COLO668 (cell line): ENCODE data around the gene KDM4B.
"Not testable (repeated sequence)": the region's sequence is repeated elsewhere in the genome, so short reads cannot be mapped to it uniquely, and the experiment has no call there.

Source experiments
- DNase-seq: peaks from one replicate; lab custom pipeline; 2025; ENCODE audit not compliant: unreplicated experiment; lab: John Stamatoyannopoulos, UW

The KDM4B gene

GRCh38 chr19:4968462-4969291, at the start of gene KDM4B:
Gene KDM4B, plus strand, starts transcription at chr19:4969113. Its CDS starts 63,778 bp downstream, at chr19:5032891.
- DNase-seq = peak; percentile 99

DNA sequence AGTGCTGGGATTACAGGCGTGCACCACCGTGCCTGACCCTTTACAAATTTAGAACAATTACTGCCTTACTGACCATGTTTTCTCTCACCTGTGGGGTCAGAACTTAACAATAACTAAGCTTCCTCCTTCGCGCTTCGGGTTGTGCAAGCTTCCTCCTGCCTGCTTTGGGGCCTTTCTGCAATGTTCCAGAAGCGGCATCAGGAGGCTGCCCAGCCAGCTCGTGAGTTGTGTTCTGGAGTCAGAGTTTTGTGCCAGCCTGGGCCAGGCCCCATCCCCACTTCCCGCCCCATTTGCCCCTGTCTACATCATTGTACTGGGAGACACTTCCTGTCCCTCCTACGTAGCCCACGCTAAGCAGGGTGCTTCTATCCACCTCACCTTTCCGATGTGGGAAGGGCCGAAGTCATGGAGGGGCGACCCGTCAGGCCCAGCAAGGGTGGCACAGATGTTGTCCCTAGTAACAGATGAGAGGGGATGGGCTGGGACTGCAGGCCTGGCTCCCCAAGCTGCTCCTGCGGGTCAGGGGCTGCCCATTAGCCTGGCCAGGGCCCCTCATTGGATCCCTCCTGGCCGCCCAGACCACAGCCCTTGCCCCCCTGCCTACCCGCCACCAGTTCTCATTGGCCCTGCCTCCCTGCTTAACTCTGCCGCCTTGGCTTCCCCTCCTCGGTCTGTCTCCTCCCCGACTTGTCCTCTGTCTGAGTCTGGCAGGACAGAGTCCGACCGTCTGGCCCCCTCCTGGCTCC, 46.2 kb upstream of the KDM4B start:
- DNase-seq = no peak

GRCh38 chr19:4923276-4923747, 45.6 kb upstream of the KDM4B start:
- DNase-seq = no peak

DNA sequence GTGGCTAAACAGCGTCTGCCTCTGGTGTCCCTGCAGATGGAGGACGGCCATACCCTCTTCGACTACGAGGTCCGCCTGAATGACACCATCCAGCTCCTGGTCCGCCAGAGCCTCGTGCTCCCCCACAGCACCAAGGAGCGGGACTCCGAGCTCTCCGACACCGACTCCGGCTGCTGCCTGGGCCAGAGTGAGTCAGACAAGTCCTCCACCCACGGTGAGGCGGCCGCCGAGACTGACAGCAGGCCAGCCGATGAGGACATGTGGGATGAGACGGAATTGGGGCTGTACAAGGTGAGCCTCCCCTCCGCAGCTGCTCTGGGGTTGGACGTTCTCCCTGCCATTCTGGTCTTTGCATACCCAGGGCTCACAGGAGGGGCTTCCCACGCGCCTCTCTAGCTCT, 39.7 kb upstream of the KDM4B start:
- DNase-seq = no peak

GRCh38 chr19:4930664-4931063, 38.2 kb upstream of the KDM4B start:
- no peak for DNase-seq

- no peak for DNase-seq
Measured at GRCh38 chr19:4932711-4933110, 36.2 kb upstream of the KDM4B start.

DNA sequence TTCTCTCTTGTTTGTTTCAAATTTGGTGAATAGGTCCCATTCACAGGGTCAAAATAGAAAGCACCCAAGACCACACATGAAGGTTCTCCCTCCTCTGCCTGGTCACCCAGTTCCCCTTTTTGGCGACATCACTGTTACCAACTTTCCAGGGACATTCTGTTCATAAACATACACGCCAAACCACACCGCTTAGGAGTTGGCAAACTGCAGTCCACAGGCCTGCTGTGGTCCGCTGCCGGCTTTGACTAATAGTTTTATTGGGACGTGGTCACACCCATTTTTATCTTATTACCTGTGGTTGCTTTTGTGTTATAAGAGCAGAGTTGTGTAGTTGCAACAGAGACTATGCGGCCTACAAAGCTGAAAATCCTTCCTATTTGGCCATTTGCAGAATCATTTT, 35.4 kb upstream of the KDM4B start:
- DNase-seq = no peak

GRCh38 chr19:4935444-4935843, 33.5 kb upstream of the KDM4B start:
- DNase-seq = no peak

DNA sequence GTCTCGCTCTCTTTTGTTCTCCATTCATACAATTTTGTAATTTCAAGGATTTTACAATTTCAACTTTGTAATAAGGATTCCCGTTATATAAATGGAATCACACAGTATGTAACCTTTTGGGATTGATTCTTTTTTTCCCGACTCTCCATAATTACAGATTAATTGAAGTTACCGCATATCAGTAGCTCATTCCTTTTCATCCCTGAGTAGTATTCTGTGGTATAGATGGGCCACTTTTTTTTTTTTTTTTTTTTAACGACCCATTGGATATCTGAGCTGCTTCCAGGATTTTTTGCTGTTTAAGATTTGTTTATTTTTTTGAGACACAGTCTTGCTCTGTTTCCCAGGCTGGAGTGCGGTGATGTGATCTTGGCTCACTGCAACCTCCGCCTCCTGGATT, 31.9 kb upstream of the KDM4B start:
- no peak for DNase-seq

DNA sequence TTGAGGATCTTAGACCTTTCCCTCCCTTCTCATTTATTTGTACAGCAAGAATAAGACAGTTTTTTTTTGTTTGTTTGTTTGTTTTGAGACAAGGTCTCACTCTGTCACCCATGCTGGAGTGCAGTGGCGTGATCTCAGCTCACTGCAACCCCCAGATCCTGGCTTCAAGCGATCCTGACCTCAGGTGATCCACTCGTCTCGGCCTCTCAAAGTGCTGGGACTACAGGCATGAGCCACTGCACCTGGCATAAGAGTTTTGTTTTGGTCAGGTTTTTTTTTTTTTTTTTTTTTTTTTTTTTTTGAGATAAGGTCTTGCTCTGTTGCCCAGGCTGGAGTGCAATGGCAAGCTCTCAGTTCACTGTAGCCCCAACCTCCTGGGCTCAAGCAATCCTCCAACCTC, 30.5 kb upstream of the KDM4B start:
- DNase-seq = not testable (repeated sequence)

- DNase-seq = no peak
Measured at GRCh38 chr19:4939466-4939865, 29.4 kb upstream of the KDM4B start.

DNA sequence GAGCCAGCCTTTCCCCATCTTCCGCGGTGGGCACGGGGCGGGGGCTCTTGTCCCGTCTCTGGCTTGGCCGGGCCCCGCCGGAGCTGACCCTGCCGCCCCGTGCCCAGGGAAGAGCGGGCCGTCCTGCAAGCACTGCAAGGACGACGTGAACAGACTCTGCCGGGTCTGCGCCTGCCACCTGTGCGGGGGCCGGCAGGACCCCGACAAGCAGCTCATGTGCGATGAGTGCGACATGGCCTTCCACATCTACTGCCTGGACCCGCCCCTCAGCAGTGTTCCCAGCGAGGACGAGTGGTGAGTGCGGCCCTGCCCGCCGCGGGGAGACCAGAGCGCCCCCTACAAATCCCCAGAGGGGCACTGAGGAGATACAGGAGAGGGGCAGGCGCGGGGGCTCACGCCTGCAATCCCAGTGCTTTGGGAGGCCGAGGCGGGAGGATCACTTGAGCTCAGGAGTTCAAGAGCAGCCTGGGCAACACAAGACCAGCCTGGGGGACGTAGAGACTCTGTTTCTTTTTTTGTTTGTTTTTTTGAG, 27.2 kb upstream of the KDM4B start:
- not testable (repeated sequence) for DNase-seq

DNA sequence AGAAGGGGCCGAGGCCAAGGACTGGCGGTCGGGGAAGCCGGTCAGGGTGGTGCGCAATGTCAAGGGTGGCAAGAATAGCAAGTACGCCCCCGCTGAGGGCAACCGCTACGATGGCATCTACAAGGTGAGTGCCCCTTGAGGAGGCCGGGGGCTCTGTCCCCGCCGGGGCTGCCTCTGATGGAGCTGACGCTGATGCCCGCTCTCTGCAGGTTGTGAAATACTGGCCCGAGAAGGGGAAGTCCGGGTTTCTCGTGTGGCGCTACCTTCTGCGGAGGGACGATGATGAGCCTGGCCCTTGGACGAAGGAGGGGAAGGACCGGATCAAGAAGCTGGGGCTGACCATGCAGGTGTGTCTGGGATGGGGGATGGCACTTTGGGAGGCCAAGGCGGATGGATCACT, 18.3 kb upstream of the KDM4B start:
- DNase-seq = not testable (repeated sequence)

DNA sequence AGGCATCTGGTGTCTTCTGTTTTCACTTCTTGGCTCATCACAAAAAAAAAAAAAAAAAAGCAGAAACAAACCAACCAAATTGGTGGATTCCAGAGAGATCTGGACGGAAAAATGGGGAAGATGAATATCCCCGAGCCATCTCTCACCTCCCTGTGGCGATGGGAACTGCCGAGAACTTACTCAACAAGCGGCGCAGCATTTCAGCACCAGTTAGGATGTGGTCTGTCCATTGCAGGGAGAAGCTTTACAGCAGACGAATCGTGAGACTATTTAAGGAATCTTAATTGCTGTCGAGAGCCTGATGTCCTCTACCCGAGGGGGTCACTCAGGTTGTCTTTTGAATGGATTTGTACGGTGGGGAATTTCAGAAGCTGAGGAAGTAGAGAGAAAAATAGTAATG, 17.3 kb upstream of the KDM4B start:
- DNase-seq = no peak

GRCh38 chr19:4952945-4953344, 16.0 kb upstream of the KDM4B start:
- DNase-seq = no peak

DNA sequence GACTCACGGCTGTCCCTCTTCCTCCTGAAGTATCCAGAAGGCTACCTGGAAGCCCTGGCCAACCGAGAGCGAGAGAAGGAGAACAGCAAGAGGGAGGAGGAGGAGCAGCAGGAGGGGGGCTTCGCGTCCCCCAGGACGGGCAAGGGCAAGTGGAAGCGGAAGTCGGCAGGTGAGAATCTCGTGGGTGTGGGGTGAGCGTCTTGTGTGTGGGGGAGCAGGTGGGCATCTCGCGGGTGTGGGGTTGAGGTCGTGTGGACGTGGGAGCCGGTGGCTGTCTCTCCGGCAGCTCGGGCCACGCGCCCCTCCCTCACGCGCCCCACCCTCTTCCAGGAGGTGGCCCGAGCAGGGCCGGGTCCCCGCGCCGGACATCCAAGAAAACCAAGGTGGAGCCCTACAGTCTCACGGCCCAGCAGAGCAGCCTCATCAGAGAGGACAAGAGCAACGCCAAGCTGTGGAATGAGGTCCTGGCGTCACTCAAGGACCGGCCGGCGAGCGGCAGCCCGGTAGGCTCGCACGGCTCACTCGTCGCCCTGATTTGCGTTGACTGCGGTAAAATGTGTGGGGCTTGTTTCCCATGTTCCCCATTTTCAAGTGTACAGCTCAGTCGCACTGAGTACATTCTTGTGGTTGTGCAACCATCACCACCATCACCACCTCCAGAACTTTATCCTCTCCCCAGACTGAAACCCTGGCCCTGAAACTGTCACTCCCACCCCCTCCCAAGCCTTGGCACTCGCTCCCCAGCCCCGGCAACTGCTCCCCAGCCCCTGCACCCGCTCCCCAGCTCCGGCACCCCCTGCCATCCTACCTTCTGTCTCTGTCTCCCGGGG, 14.4 kb upstream of the KDM4B start:
- not testable (repeated sequence) for DNase-seq

- DNase-seq = no peak
Measured at GRCh38 chr19:4955274-4955673, 13.6 kb upstream of the KDM4B start.

DNA sequence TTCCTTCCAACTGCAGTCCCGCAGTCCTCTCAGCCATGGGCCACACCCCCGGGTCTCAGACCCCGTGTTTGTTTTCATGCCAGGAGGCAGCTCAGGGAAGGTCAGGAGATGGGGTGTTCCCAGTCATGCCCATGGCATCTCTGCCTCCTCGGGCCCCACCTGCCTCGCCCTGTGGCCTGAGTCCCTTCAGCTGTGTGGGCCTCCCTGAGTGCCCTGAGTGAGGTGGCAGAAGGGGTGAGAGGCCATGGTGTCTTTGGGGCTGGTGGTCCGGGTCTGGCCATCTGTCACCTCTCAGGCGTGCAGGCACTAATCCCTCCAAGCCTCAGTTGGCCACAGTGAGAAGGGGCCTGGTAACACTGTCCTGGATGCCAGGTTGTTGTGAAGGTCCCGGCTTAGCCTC, 10.9 kb upstream of the KDM4B start:
- DNase-seq = no peak

GRCh38 chr19:4962085-4962619, 6.8 kb upstream of the KDM4B start:
- DNase-seq = no peak

- DNase-seq = no peak
Measured at GRCh38 chr19:4965061-4965460, 3.9 kb upstream of the KDM4B start.

- no peak for DNase-seq
Measured at GRCh38 chr19:4966591-4966990, 2.3 kb upstream of the KDM4B start.
